Measurements from ENCODE around the gene ARHGAP23.

The ARHGAP23 gene

GRCh38 chr17:38443356-38444031 is 15.2 kb downstream of the ARHGAP23 start:
- no peak for DNase-seq

GRCh38 chr17:38444151-38444550 is 15.9 kb downstream of the ARHGAP23 start:
- DNase-seq, result peak; percentile 61

- no peak for DNase-seq
Measured at GRCh38 chr17:38447502-38448085, 19.3 kb downstream of the ARHGAP23 start.

GRCh38 chr17:38448208-38448771 is 20.0 kb downstream of the ARHGAP23 start:
- no peak for DNase-seq

GRCh38 chr17:38449364-38449763 is 21.1 kb downstream of the ARHGAP23 start:
- no peak for DNase-seq

GRCh38 chr17:38450557-38451029 is 22.3 kb downstream of the ARHGAP23 start:
- no peak for DNase-seq

GRCh38 chr17:38451030-38451839 is 23.0 kb downstream of the ARHGAP23 start:
- DNase-seq, result no peak

GRCh38 chr17:38451840-38452529 is 23.7 kb downstream of the ARHGAP23 start:
- DNase-seq, result no peak

GRCh38 chr17:38452719-38453118 is 24.5 kb downstream of the ARHGAP23 start:
- no peak for DNase-seq

- peak in 1 of 2 experiments; percentile 12 for DNase-seq
Measured at GRCh38 chr17:38453951-38454421, 25.7 kb downstream of the ARHGAP23 start.

GRCh38 chr17:38454532-38454931 is 26.3 kb downstream of the ARHGAP23 start:
- no peak for DNase-seq

GRCh38 chr17:38455288-38455915 is 27.1 kb downstream of the ARHGAP23 start:
- DNase-seq, result no peak

GRCh38 chr17:38456031-38456815 is 28.0 kb downstream of the ARHGAP23 start:
- DNase-seq, result no peak

GRCh38 chr17:38457577-38458371 is 29.5 kb downstream of the ARHGAP23 start:
- DNase-seq, result no peak

- no peak for DNase-seq
Measured at GRCh38 chr17:38458521-38458920, 30.3 kb downstream of the ARHGAP23 start.

- DNase-seq, result no peak
Measured at GRCh38 chr17:38459567-38459966, 31.3 kb downstream of the ARHGAP23 start.

GRCh38 chr17:38460082-38460715 is 31.9 kb downstream of the ARHGAP23 start:
- no peak for DNase-seq

- DNase-seq, result no peak
Measured at GRCh38 chr17:38460716-38461630, 32.7 kb downstream of the ARHGAP23 start.

- no peak for DNase-seq
Measured at GRCh38 chr17:38461683-38462082, 33.4 kb downstream of the ARHGAP23 start.

All from activated CD4-positive, alpha-beta T cell treated with anti-CD3 and anti-CD28 coated beads, Interleukin-2, amount 50 U/mL, for 48 hours (primary cell).